Measurements from ENCODE around the gene TBX2. TPM values are rescaled to one million over a fixed set of nuclear protein-coding genes. Genes with fewer than 3 reads are reported as not detected.

TBX2 gene
- polyA plus RNA-seq, 1 experiment = 7.8 TPM

- no peak for TF ChIP-seq CTCF (IDR thresholded peaks at IDR 0.05; ENCODE audit: insufficient read depth, low read depth, low read length)
- DNase-seq (ENCODE audit: low read depth) = no peak
- ChIA-PET POLR2A (no interaction called here), CTCF (interaction anchor here (1.3 kb wide), 1 partner anchor 10 kb away, joined by 4 read pairs; no protein-coding TSS in a partner anchor)
- no peaks in the 10 kb centered on the region for H3K27me3 ChIP-seq (ENCODE audit: control insufficient read depth, insufficient read depth, low read length)
- H3K4me3 ChIP-seq (ENCODE audit: low read depth, low read length) = no peak overlapping the region
- H3K36me3 ChIP-seq (ENCODE audit: control insufficient read depth, insufficient read depth, low read length) = no peaks in the 10 kb centered on the region
Observed at GRCh38 chr17:61388561-61389356, 10.9 kb upstream of the TBX2 start.

- ChIA-PET POLR2A (no interaction called here), CTCF (interaction anchor here (1.2 to 1.4 kb wide), 5 partner anchors 9 to 23 kb away, joined by 3 to 5 read pairs (median 3); no protein-coding TSS in a partner anchor)
- Histone ChIP-seq H3K27me3 (ENCODE audit: control insufficient read depth, insufficient read depth, low read length) (no peaks in the 10 kb centered on the region), H3K36me3 (ENCODE audit: control insufficient read depth, insufficient read depth, low read length) (no peaks in the 10 kb centered on the region), H3K4me3 (ENCODE audit: low read depth, low read length) (no peak overlapping the region)
- no peak for DNase-seq (ENCODE audit: low read depth)
- peak; percentile 88 for TF ChIP-seq CTCF (IDR thresholded peaks at IDR 0.05; ENCODE audit: insufficient read depth, low read depth, low read length)
Observed at GRCh38 chr17:61389670-61390478, 9.8 kb upstream of the TBX2 start.

- CTCF ChIA-PET = interaction anchor here (1.2 to 1.4 kb wide), 4 partner anchors 11 to 24 kb away, joined by 3 to 5 read pairs (median 3); no protein-coding TSS in a partner anchor
- Histone ChIP-seq H3K36me3 (ENCODE audit: control insufficient read depth, insufficient read depth, low read length) (no peaks in the 10 kb centered on the region), H3K4me3 (ENCODE audit: low read depth, low read length) (no peak overlapping the region), H3K27me3 (ENCODE audit: control insufficient read depth, insufficient read depth, low read length) (no peaks in the 10 kb centered on the region)
- no peak for TF ChIP-seq CTCF (IDR thresholded peaks at IDR 0.05; ENCODE audit: insufficient read depth, low read depth, low read length)
- POLR2A ChIA-PET = no interaction called here
- DNase-seq (ENCODE audit: low read depth) = no peak
Observed at GRCh38 chr17:61390479-61390791, 9.2 kb upstream of the TBX2 start.

- CTCF ChIA-PET = interaction anchor here (0.6 to 1.3 kb wide), 6 partner anchors 33 to 685 kb away, joined by 3 to 4 read pairs (median 3); no protein-coding TSS in a partner anchor
- H3K4me3 ChIP-seq (ENCODE audit: low read depth, low read length) = no peak overlapping the region
- POLR2A ChIA-PET = no interaction called here
- no peak for TF ChIP-seq CTCF (IDR thresholded peaks at IDR 0.05; ENCODE audit: insufficient read depth, low read depth, low read length)
- no peaks in the 10 kb centered on the region for H3K36me3 ChIP-seq (ENCODE audit: control insufficient read depth, insufficient read depth, low read length)
- H3K27me3 ChIP-seq (ENCODE audit: control insufficient read depth, insufficient read depth, low read length) = no peaks in the 10 kb centered on the region
- no peak for DNase-seq (ENCODE audit: low read depth)
Observed at GRCh38 chr17:61391595-61392291, 7.9 kb upstream of the TBX2 start.

GRCh38 chr17:61392679-61393078, 7.0 kb upstream of the TBX2 start:
- Histone ChIP-seq H3K27me3 (ENCODE audit: control insufficient read depth, insufficient read depth, low read length) (no peaks in the 10 kb centered on the region), H3K36me3 (ENCODE audit: control insufficient read depth, insufficient read depth, low read length) (no peaks in the 10 kb centered on the region), H3K4me3 (ENCODE audit: low read depth, low read length) (no peak overlapping the region)
- CTCF ChIA-PET = interaction anchor here (1.2 kb wide), 1 partner anchor 148 kb away, joined by 3 read pairs; no protein-coding TSS in a partner anchor
- DNase-seq (ENCODE audit: low read depth) = no peak
- POLR2A ChIA-PET = no interaction called here
- no peak for TF ChIP-seq CTCF (IDR thresholded peaks at IDR 0.05; ENCODE audit: insufficient read depth, low read depth, low read length)
